Measurements from ENCODE around the gene CHRNA3.

Gene CHRNA3

GRCh38 chr15:78620021-78620526 lies 722 bp downstream of the CHRNA3 start:
- Histone ChIP-seq H3K79me2 (ENCODE audit: low read length) (no peaks in the 10 kb centered on the region), H3K9ac (ENCODE audit: low read length) (no peak overlapping the region), H3K4me3 (ENCODE audit: low read length) (no peak overlapping the region), H2AFZ (ENCODE audit: low read length) (no peak overlapping the region), H3K27ac (ENCODE audit: low read length) (no peak overlapping the region), H3K9me3 (replicated peaks; ENCODE audit: insufficient read depth, low read length) (no peaks in the 10 kb centered on the region), H3K36me3 (replicated peaks; ENCODE audit: insufficient read depth, low read length) (no peaks in the 10 kb centered on the region), H3F3A (ENCODE audit: insufficient read depth, low read length) (no peaks in the 10 kb centered on the region), H3K4me1 (ENCODE audit: low read length) (no peaks in the 10 kb centered on the region), H4K20me1 (ENCODE audit: insufficient read depth, low read length) (no peaks in the 10 kb centered on the region), H3K4me2 (ENCODE audit: low read depth, low read length) (no peak overlapping the region), H3K9me2 (replicated peaks; ENCODE audit: insufficient read depth, low read length) (no peaks in the 10 kb centered on the region), H3K27me3 (replicated peaks; ENCODE audit: insufficient read depth, low read length) (peaks cover 22% of the 10 kb centered on the region)
- DNase-seq = no peak
- TF ChIP-seq CTCF (IDR thresholded peaks at IDR 0.05; ENCODE audit: low read length) = no peak
- no peak for TF ChIP-seq EZH2 (optimal IDR thresholded peaks at IDR 0.05; ENCODE audit: low read depth, low read length)
- no peak for TF ChIP-seq EZH2phosphoT487 (IDR thresholded peaks at IDR 0.05; ENCODE audit: low read length)

GRCh38 chr15:78619022-78619950 lies 1.5 kb downstream of the CHRNA3 start:
- Histone ChIP-seq H3K9ac (ENCODE audit: low read length) (no peak overlapping the region), H3F3A (ENCODE audit: insufficient read depth, low read length) (no peaks in the 10 kb centered on the region), H3K9me3 (replicated peaks; ENCODE audit: insufficient read depth, low read length) (no peaks in the 10 kb centered on the region), H3K9me2 (replicated peaks; ENCODE audit: insufficient read depth, low read length) (no peaks in the 10 kb centered on the region), H3K27me3 (replicated peaks; ENCODE audit: insufficient read depth, low read length) (peaks cover 22% of the 10 kb centered on the region), H3K4me3 (ENCODE audit: low read length) (no peak overlapping the region), H3K36me3 (replicated peaks; ENCODE audit: insufficient read depth, low read length) (no peaks in the 10 kb centered on the region), H3K4me2 (ENCODE audit: low read depth, low read length) (no peak overlapping the region), H3K4me1 (ENCODE audit: low read length) (no peaks in the 10 kb centered on the region), H3K79me2 (ENCODE audit: low read length) (no peaks in the 10 kb centered on the region), H4K20me1 (ENCODE audit: insufficient read depth, low read length) (no peaks in the 10 kb centered on the region), H2AFZ (ENCODE audit: low read length) (no peak overlapping the region), H3K27ac (ENCODE audit: low read length) (no peak overlapping the region)
- no peak for DNase-seq
- no peak for TF ChIP-seq EZH2 (optimal IDR thresholded peaks at IDR 0.05; ENCODE audit: low read depth, low read length)
- TF ChIP-seq CTCF (IDR thresholded peaks at IDR 0.05; ENCODE audit: low read length) = no peak
- no peak for TF ChIP-seq EZH2phosphoT487 (IDR thresholded peaks at IDR 0.05; ENCODE audit: low read length)

- Histone ChIP-seq H3K9me3 (replicated peaks; ENCODE audit: insufficient read depth, low read length) (no peaks in the 10 kb centered on the region), H3F3A (ENCODE audit: insufficient read depth, low read length) (no peaks in the 10 kb centered on the region), H3K4me3 (ENCODE audit: low read length) (no peak overlapping the region), H3K27me3 (replicated peaks; ENCODE audit: insufficient read depth, low read length) (peaks cover 22% of the 10 kb centered on the region), H3K79me2 (ENCODE audit: low read length) (no peaks in the 10 kb centered on the region), H4K20me1 (ENCODE audit: insufficient read depth, low read length) (no peaks in the 10 kb centered on the region), H3K36me3 (replicated peaks; ENCODE audit: insufficient read depth, low read length) (no peaks in the 10 kb centered on the region), H3K27ac (ENCODE audit: low read length) (no peak overlapping the region), H3K4me2 (ENCODE audit: low read depth, low read length) (no peak overlapping the region), H3K9ac (ENCODE audit: low read length) (no peak overlapping the region), H3K4me1 (ENCODE audit: low read length) (no peaks in the 10 kb centered on the region), H2AFZ (ENCODE audit: low read length) (no peak overlapping the region), H3K9me2 (replicated peaks; ENCODE audit: insufficient read depth, low read length) (no peaks in the 10 kb centered on the region)
- TF ChIP-seq EZH2phosphoT487 (IDR thresholded peaks at IDR 0.05; ENCODE audit: low read length) (no peak), CTCF (IDR thresholded peaks at IDR 0.05; ENCODE audit: low read length) (peak; percentile 87), EZH2 (optimal IDR thresholded peaks at IDR 0.05; ENCODE audit: low read depth, low read length) (no peak)
- peak; percentile 83 for DNase-seq
Measured at GRCh38 chr15:78618490-78618934, 2.3 kb downstream of the CHRNA3 start.
